Sigmoid colon (tissue), 7 donors: Measurements from ENCODE around the gene SLC48A1. TPM values are rescaled to one million over a fixed set of nuclear protein-coding genes. Genes with fewer than 3 reads are reported as not detected.

Source experiments
- DNase-seq: peaks from one replicate; pipeline ENCODE4 v3.0.0-alpha.2; 2019
- H3K27ac ChIP-seq, 4 donors: fragments of 200-600 bp; sonication (generic); one replicate each; pipeline ENCODE4 v1.5.1; 2016 to 2019; ENCODE audit warnings: mild to moderate bottlenecking in 1 of 4
- H3K27me3 ChIP-seq, 3 donors: fragments of 200-600 bp; sonication (generic); one replicate each; pipeline ENCODE4 v1.5.1; 2019; ENCODE audit warnings: mild to moderate bottlenecking in 1 of 3
- H3K36me3 ChIP-seq, 4 donors: fragments of 200-600 bp; sonication (generic); one replicate each; pipeline ENCODE4 v1.5.1; 2016 to 2019
- H3K4me1 ChIP-seq, 4 donors: fragments of 200-600 bp; sonication (generic); one replicate each; pipeline ENCODE4 v1.5.1; 2017 to 2019
- H3K4me3 ChIP-seq, 4 donors: fragments of 200-600 bp; sonication (generic); one replicate each; pipeline ENCODE4 v1.5.1; 2017 to 2019; ENCODE audit warnings: mild to moderate bottlenecking in 2 of 4, moderate library complexity in 1 of 4
- H3K9me3 ChIP-seq, 4 donors: fragments of 200-600 bp in 3 of 4; sonication (generic) in 3 of 4; one replicate each; pipeline versions ENCODE4 v1.5.1 to v1.6.1; 2013 to 2019
- CTCF ChIP-seq, 4 experiments: fragments of 450-650 bp in 3 of 4; fragments of 200-600 bp in 1 of 4; IDR thresholded peaks; one replicate each; pipeline ENCODE4 v1.5.1; 2016 to 2019; ENCODE audit warnings: antibody characterized with exemption in 4 of 4, mild to moderate bottlenecking in 3 of 4, moderate library complexity in 2 of 4
- EP300 ChIP-seq, 4 donors: sonication (generic); formaldehyde crosslinking; IDR thresholded peaks; one replicate each; pipeline ENCODE4 v1.6.1; 2017; ENCODE audit warnings: antibody characterized with exemption in 4 of 4
- POLR2A ChIP-seq, 2 donors: fragments of 450-650 bp; IDR thresholded peaks; one replicate each; pipeline ENCODE4 v1.6.1; 2016; ENCODE audit warnings: antibody characterized with exemption in 2 of 2, mild to moderate bottlenecking in 2 of 2, moderate library complexity in 2 of 2
- POLR2AphosphoS5 ChIP-seq, 4 donors: sonication (generic); formaldehyde crosslinking; IDR thresholded peaks; one replicate each; pipeline ENCODE4 v1.6.1; 2017; ENCODE audit warnings: antibody characterized with exemption in 4 of 4
- WGBS, 2 donors: extraction: QIAGEN DNeasy Blood & Tissue Kit; methylation state at CpG; one replicate each; pipeline ENCODE4 v1.1.7; 2013; 5-methylcytosine and 5-hydroxymethylcytosine counted together
- intact Hi-C: fragments of 100-400 bp; cut with DNase I; formaldehyde crosslinking; loops from one replicate; pipeline ENCODE4 v1.15.1; 2023
- polyA plus RNA-seq, 3 donors: library from polyadenylated mRNA; stranded (reverse); fragments of 200-250 nt; gene quantifications; one replicate each; pipeline ENCODE4 v1.2.3, GENCODE V29; 2013
- total RNA-seq, 4 donors: library from RNA; depleted of rRNA; stranded (reverse); fragments of >200 nt; gene quantifications; one replicate each; pipeline ENCODE4 v1.1.0, GENCODE V29; 2016
- donor health status: healthy with polysubstance abuse.
- donor health status: Bipolar disorder and iron deficiency.
- donor health status: healthy.

Gene SLC48A1
- total and polyA plus RNA-seq, 7 donors = 6.9 to 46.6 (median 30.3) TPM

GRCh38 chr12:47772738-47773061 lies 338 bp upstream of the SLC48A1 start:
- no peaks in the 10 kb centered on the region for H3K36me3 ChIP-seq
- 9 to 16% methylated on average over 17 of the region's 17 CpGs for WGBS, 2 donors
- no peaks in the 10 kb centered on the region for H3K27me3 ChIP-seq
- peak overlapping the region; percentile 72 to 99 (median 98) for H3K4me3 ChIP-seq
- intact Hi-C loops = no loop called here
- no peak for DNase-seq
- no peak for TF ChIP-seq EP300 (IDR thresholded peaks at IDR 0.05)
- no peak for TF ChIP-seq CTCF (IDR thresholded peaks at IDR 0.05)
- no peak for TF ChIP-seq POLR2AphosphoS5 (IDR thresholded peaks at IDR 0.05)
- TF ChIP-seq POLR2A (IDR thresholded peaks at IDR 0.05) = no peak
- H3K27ac ChIP-seq = peak overlapping the region; percentile 89 to 91 (median 90)
- peaks cover 0 to 62% (median 51%) of the 10 kb centered on the region in 4 donors for H3K4me1 ChIP-seq
- no peaks in the 10 kb centered on the region for H3K9me3 ChIP-seq

DNA sequence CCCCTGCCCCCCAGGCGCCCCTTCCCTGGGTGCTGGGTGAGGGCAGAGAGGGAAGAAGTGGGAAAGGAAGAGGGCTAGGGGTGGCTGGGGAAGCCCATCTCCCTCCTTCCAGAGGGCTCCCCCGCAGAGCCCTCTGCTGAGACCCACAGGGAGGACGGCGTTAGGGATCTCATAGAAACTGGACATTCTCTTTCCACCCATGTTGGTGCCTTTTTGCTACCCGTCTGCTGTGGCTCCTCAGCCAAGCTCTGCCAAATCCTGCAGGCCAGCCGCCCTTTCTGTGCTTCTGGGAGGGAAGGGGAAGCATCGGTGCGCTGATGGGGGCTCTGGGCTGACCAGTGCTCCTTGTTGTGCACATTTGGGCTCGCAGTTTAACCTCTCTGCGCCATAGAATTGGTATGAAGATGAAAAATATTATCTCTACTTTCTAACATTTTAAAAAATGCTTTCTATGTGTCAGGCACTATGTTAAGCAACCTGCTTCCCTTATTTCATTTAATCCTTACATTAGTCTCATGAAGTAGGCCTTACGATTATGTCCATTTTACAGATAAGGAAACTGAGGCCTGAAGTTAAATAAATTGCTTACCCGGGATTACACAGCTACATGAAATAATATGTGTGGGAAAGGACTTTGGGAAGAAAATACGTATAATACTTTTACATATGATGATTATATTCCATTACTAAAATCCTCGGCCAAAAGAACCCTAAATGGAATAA lies 981 bp downstream of the SLC48A1 start:
- H3K27ac ChIP-seq = peak overlapping the region; percentile 89 to 91 (median 90)
- intact Hi-C loops = no loop called here
- H3K9me3 ChIP-seq = no peaks in the 10 kb centered on the region
- no peak for DNase-seq
- no peaks in the 10 kb centered on the region for H3K27me3 ChIP-seq
- peaks cover 0 to 76% (median 61%) of the 10 kb centered on the region in 4 donors for H3K4me1 ChIP-seq
- WGBS, 2 donors = 45 to 60% methylated on average over 14 of the region's 14 CpGs
- no peaks in the 10 kb centered on the region for H3K36me3 ChIP-seq
- TF ChIP-seq CTCF (IDR thresholded peaks at IDR 0.05) (no peak), EP300 (IDR thresholded peaks at IDR 0.05) (no peak), POLR2AphosphoS5 (IDR thresholded peaks at IDR 0.05) (no peak), POLR2A (IDR thresholded peaks at IDR 0.05) (no peak)
- peak overlapping the region; percentile 72 to 99 (median 98) for H3K4me3 ChIP-seq

DNA sequence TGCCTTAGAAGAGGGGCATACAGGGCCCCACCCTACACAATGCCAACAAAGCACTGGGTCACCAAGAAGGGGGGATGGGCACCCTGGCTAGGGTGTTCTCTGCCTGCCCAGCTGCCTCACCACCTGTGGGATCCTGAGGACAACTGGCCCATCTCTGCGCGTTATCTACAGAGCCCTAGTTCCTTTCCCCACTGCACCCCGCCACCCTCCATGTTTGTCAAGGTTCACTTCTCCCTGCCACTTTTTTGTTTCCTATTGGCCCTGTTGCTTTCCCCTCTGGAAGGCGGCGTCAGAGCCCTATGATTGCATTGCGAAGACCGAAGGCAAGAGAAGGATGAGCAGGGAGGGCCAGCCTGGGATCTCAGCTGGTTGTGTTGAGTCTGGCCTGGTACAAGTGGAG lies 1.6 kb downstream of the SLC48A1 start:
- Histone ChIP-seq H3K4me3 (no peak overlapping the region), H3K27ac (peak overlapping the region; percentile 62 to 75 (median 64)), H3K9me3 (no peaks in the 10 kb centered on the region), H3K27me3 (no peaks in the 10 kb centered on the region), H3K4me1 (peaks cover 0 to 82% (median 65%) of the 10 kb centered on the region in 4 donors), H3K36me3 (no peaks in the 10 kb centered on the region)
- intact Hi-C loops = no loop called here
- TF ChIP-seq POLR2AphosphoS5 (IDR thresholded peaks at IDR 0.05) = no peak
- TF ChIP-seq CTCF (IDR thresholded peaks at IDR 0.05) = no peak
- no peak for TF ChIP-seq POLR2A (IDR thresholded peaks at IDR 0.05)
- no peak for TF ChIP-seq EP300 (IDR thresholded peaks at IDR 0.05)
- WGBS, 2 donors = 89 to 97% methylated on average over 7 of the region's 7 CpGs
- peak; percentile 64 for DNase-seq

GRCh38 chr12:47775100-47775911 lies 2.3 kb downstream of the SLC48A1 start:
- peak overlapping the region; percentile 62 to 75 (median 64) for H3K27ac ChIP-seq
- peak; percentile 69 for DNase-seq
- peaks cover 0 to 81% (median 62%) of the 10 kb centered on the region in 4 donors for H3K4me1 ChIP-seq
- intact Hi-C loops = no loop called here
- WGBS, 2 donors = 70 to 84% methylated on average over 10 of the region's 10 CpGs
- no peaks in the 10 kb centered on the region for H3K9me3 ChIP-seq
- TF ChIP-seq POLR2AphosphoS5 (IDR thresholded peaks at IDR 0.05) (peak in 1 of 4 donors; percentile 32), EP300 (IDR thresholded peaks at IDR 0.05) (no peak), CTCF (IDR thresholded peaks at IDR 0.05) (no peak)
- no peak overlapping the region for H3K4me3 ChIP-seq
- H3K36me3 ChIP-seq = no peaks in the 10 kb centered on the region
- H3K27me3 ChIP-seq = no peaks in the 10 kb centered on the region
